Loucy (cell line): ENCODE data around the gene ARHGAP40.

Experiments
- CTCF ChIP-seq: fragments of 200-600 bp; sonication (generic); conservative IDR thresholded peaks from 2 replicates; pipeline ENCODE4 v1.5.1; 2014; ENCODE audit warnings: mild to moderate bottlenecking, antibody characterized with exemption, low read length
- EZH2phosphoT487 ChIP-seq: fragments of 200-600 bp; IDR thresholded peaks from 2 replicates; pipeline ENCODE4 v1.6.1; 2018; ENCODE audit warnings: antibody characterized with exemption, mild to moderate bottlenecking, moderate library complexity, borderline replicate concordance

GRCh38 chr20:38581013-38581412, 20.6 kb upstream of the ARHGAP40 start, which contains the start of gene ADIG:
- TF ChIP-seq CTCF (no peak), EZH2phosphoT487 (no peak)
